GM19455 (cell line): ENCODE data around the gene ADRB2.

Experiments used
- ATAC-seq: cut with Tn5 transposase; IDR thresholded peaks from one replicate; pipeline ENCODE4 v1.9.1; 2021; ENCODE audit not compliant: unreplicated experiment

Gene ADRB2

DNA sequence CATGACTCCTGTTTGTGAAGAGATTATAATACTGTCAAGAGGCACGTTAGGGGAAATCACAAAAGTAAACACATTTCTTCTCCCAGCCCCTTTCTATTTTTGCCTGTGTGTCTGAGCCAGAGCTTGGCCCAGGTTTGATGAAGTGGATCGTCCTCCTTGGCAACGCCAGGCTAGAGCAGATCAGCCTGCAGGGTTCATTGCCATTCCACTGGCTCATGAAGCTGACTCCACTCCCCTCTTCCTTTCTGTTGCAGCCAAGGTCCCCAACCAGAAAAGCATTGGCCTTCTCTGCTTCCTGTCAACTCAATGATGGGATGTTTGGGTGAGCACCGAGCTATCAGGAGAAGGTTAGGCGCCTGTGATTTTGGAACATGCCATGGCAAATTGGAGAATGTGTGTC, 3.3 kb downstream of the ADRB2 start:
- no peak for ATAC-seq

DNA sequence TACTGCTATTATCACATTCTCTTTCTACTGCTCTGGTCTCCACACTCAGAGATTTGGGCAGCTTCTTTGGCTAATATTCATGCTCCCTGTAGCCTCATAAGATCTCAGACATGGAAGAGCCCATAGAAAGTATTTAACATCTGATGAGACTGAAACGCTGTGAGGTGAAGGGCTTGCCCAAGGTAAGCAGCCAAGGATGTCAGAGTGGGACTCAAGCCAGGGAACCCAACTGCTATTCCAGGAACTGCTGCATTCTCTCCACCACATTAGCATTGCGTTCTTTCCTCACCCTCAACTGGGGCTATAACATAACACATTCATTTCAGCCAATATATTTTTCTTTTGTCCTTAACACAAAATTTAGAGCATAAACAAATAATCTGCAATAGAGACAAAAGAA, 3.8 kb downstream of the ADRB2 start:
- ATAC-seq: no peak

DNA sequence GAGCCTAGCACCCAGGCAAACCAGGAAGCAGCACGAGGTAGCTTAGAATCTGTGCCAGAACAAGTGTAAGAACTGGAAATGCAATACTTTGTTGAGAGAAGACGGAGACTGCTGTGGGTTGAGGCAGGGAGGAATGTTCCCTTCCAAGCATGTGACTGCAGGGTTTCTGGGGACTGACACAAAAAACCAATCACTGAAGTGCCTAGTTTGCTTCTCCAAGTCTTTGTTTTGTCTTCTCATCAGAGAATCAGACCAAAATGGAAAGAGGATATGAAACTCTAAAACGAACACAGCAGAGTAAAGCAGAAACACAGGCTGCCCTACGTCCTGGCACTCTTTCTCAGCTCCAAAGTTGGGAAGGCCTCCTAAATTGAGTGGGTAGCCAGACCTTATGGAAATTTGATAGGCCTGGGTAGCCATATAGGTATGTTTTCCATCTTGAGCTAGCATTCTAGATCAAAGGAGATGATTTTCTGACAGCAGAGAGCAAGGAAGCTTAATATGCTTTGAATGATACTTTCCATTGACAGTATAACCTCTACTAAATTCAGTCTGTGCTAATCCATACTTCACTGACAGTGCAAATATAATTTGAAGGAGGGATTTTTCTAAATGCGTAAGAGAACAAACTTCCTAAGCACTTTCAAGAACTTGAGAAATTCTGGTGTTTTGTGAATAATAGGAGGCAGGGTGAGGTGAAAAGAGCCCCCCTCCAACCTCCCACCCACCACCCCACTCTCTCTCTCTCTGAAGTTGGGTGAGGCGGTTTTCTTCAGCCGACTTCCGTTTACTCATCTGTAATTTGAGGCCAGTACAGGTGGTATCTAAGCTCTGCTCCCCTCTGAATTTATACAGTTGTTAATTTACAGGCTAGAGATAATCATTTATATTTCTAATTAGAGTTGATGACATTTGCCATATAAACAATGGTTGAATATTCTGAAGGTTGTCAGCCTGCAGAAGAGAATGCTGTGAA, 5.5 kb downstream of the ADRB2 start:
- peak; percentile 86 for ATAC-seq

DNA sequence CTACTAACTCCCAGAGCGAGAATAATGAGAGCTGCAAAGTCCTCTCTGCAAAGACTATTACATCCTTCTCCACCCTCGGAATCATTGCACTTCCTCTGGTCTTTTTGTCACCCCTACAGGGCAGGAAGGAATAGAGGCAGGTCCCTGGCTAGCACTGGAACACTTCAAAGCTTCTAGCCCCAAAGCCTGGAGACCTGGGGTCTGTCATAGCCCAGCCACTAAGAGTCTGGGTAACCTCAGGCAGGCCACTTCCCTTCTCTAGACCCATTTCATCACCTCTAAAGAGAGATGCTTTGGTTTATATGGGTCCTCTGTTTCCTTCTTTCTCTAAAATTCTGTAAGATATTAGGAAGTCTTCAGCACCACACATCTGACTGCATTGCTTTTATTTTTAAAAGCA, 6.7 kb downstream of the ADRB2 start:
- no peak for ATAC-seq

DNA sequence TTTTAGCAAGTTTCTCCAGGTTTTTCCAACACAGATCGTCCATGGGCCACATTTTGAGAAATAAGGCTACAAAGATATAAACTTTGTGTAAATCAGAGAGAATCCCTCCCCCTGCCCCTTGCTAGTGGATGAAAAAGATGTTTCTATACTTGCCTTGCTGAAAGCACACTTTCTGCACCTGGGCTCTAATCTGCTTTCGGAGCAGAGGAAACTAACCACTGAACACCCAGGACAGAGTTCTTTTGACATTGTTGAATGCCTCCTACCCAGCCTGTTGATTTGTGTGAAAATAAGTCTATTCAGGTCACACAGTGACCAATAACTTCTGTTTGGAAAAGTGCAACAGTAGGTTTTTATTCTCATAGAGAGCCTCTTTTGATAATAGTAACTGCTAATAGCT, 7.5 kb downstream of the ADRB2 start:
- no peak for ATAC-seq

DNA sequence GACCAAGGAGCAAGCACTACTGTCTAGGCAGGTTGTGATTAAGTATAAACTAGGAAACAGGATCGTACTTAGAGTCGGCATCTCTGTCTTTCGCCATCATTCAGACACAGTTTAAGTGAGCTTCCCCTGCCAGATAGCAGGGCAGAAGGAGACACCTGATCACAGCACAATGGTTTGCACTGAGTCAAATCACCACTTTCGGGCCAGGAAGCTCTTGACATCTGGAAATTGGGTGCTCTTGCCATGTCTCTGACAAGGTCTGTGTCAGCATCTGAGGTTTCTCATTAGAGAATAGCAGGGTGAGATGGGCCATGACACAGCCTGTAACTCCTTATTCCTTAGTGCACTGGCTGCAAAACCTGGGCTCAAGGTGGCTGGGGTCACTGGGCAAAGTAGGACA, 8.3 kb downstream of the ADRB2 start:
- ATAC-seq: peak; percentile 55

DNA sequence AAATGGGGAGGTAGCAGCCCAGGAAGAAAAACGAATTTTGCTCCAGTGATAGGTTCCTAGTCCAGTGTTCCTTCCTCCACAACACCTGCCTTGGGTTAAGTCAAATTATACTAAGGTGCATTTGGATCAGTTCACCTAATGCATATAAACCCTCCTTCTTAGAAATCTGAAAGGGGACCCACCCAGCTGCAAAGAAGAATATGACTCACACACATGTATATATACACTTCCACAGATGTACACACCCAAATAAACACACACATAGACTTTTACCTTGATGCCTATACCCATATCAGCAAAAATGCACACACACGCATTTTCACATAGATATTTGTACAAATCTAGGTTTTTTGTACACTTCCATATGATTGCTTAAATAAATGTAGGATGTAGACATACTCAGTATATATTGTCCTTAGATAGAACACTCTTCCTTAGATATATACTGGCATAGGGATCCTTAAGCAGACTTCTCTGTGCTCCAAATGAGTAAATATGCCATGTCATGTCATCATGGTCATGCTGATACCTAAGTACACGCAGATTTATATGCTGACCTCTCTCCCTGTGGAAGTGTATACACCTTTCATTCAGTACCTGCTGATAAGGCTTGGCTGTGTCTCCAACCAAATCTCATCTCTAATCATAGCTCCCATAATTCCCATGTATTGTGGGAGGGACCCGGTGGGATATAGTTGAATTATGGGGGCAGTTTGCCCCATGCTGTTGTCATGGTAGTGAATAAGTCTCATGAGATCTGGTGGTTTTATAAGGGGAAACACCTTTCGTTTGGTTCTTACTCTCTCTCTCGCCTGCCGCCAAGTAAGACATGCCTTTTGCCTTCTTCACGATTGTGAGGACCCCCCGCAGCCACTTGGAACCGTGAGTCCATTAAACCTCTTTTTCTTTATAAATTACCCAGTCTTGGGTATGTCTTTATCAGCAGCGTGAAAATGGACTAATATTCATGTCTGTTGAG, 10.2 kb downstream of the ADRB2 start:
- no peak for ATAC-seq

DNA sequence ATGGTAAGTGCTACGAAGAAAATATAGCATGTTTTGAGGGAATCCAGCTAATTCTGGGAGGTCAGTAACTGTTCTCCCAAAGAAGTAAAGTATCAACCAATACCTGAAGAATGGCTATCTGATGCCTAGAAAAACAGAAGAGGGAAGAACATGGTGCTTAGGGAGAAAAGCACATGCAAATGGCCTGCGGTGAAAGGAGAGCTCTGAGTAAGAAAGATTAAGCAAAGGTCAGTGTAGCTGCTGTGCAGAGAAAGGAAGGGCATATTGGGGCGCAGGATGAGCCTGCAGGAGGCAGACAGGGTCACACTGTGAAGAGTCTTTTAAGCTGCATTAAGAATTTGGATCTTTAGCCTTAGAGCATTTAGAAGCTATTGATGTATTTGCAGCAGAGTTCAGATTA, 11.0 kb downstream of the ADRB2 start:
- no peak for ATAC-seq

DNA sequence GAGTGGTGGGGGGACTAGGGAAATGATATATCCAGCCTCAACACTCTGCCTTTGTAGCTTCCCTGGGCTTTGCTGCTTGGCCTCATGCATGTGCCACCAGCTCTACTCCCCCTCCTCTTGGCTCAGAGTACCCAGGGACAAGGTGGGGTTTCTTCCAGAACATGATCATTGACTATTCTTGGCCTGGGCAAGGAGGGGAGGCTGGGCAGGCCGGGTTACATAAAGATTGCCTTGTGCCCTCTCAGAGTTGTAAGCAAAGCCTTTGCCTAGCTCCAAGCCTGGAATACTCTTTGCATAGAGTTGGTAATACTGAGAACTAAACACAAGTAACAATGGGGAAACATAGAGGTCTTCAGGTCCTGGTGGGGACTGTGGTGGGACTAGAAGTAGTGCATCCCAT, 11.9 kb downstream of the ADRB2 start:
- ATAC-seq: no peak

DNA sequence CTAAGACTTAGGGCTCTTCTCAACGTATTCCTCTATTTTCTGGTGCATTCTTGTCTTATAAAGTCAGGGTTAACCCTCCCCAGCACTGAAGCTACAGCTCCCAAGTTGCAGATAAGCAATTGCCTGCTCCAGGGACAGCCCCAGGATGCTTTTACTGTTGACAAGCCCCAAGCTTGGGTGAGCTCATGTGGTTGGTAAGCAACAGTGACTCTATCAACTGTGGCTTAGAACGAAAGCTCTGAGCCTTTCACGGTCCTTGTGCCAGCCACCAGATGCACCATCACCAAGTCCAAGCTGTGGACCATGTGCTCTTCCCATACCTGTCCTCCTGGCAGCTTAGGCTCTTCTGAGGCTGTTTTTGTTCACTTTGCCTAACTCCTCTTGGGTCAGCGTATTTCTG, 13.5 kb downstream of the ADRB2 start:
- ATAC-seq: no peak

DNA sequence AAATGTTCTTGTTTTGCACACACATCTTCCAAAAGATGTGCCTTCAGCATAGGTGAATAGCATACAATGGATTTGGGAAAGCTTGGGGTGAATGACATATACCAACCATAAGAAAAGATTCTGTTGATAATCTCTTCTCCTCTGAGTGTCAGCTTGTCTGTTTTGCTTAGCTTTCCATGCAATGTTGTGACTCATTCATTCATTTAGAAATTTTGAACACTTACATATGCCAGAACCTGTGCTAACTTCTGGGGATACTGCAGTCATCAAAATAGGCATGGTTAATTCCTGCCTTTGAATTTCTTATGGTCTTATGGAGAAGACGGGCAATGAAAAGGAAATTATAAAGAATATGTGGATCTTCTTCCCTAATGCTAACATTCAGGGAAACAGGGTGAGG, 14.1 kb downstream of the ADRB2 start:
- ATAC-seq: no peak

DNA sequence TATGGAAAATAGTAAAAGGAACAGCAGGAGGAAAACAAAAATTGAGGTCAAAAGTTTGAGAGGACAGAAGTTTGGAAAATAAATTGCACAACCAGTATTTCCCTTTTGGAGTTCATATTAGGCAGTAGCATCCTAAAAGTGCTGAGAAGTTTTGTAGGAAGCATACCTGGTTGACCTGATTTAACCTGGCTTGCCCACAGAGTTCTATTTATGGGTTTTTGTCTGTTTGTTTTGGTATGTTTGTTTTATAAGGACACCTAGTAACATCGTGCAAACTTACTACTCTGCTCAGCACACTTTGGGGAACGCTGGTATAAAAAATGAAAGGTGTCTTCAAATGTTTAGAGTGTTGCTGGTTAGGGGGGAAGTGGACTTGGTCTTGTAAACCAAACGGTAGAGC, 15.1 kb downstream of the ADRB2 start:
- ATAC-seq: no peak

DNA sequence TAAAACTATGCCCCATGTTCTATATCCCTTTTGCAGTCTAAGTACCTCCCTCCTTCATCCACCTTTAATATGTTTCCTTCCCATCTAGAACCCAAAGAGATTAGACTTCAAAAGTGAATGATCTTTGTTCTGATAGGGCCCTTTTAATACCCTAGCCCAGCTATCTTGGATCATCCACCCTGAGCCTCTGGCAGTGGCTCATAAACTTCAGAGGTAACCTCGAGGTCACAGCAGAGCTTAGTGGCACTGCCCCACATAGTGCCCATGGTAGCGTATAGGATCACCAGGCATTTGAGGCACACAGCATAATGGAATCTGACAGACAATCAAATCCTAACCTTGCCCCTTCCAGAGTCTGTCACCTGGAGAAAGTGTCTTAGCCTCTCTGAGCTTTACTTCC, 15.8 kb downstream of the ADRB2 start:
- no peak for ATAC-seq

DNA sequence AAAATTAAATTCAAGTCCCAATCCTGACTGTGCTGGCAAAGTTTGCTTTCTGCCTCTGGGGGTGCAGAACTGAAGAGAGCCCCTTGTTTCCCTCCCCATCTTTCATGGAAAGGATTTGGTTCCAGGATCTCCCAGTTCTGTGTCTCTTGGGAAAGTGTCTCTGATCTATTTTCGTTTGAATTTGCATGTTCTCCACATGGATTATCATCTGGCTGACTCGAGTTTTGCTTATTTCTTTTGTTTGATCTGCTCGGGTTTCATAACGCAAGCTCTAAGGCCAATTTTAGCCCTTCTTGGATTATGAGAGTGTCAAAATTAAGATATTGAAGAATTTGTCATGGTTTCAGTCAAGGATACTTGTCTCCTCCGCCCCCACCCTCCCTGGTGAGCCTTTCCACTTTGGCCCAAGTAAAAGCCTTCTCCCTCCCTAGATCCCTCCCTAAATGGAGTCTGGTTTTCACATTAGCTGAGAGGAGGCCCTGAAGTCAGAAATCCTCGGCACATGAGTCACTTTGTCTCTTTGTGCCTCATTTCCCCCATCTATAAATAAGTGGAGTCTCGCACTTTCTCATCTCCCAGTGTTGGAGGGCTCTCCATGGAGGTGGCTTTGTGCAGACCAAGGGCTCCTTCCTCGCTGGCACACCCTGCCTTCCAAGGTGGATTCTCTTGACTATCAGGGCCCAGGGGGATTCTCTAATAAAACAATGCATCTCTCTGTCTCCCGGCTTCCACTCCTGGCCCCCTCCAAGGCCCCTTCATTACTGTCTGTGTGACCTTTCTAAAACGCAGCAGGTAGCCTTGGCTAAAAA, 17.3 kb downstream of the ADRB2 start:
- ATAC-seq: no peak

DNA sequence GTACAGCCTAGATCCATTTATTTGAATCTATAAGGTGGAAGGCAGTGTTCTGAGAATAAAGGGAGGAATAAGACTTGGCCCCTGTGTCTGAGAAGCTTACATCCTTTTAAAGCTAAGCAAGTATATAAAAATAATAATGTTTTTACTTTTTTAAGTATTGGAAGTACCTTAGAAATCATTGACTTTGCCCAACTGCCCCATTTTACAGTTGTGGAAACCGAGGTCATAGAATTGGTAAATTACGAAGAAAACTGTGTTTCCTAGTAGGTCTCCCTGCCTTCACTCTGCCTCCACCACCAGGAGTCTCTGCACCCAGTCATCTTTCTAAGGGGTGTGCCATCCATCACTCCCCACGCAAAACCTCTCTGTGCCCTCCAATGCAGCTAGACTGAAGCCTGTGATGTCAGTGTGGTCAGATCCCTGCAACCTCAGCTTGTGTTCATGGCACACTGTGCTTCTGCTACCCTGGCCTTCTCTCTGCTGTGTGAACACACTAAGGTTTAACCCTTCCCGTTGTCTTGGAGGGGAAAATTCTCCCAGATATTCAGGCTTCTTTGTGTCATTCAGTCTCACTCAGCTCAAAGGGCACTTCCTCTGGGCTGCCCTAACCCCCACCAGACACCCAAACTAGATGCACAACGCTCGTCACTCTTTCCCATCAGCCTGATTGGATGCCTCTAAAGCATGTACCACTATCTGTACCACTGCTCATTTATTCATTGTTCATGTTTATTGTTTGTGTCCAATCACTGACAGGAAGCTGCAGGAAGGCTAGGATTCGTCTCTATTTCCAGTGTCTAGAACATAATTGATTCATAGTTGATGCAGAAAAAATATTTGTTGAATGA, 18.2 kb downstream of the ADRB2 start:
- no peak for ATAC-seq

DNA sequence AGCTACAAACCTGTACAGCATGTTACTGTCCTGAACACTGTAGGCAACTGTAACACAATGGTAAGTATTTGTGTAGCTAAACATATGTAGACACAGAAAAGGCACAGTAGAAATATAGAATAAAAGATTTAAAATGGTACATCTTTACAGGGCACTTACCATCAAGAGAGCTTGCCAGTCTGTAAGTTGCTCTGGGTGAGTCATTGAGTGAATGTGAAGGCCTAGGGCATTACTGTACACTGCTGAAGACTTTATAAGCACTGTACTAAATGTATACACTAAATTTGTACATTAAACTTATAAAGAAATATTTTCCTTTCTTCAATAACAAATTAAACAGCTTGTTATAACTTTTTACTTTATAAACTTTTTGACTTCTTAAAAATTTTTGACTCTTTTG, 20.5 kb downstream of the ADRB2 start:
- no peak for ATAC-seq

DNA sequence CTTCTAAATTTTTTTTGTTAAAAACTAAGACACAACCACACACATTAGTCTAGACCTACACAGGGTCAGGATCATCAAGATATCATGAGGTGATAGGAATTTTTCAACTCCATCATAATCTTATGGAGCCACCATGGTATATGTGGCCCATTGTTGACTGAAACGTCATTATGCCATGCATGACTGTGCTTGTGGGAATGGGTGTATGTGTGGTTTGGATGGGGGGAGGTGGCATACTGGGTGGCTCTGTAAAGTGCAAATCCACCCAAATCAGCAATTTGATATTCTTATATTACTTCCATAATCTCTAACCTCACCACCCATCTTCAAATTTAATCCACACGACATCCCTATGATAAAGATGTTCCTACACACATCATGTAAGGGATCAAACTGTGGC, 21.0 kb downstream of the ADRB2 start:
- ATAC-seq: no peak

DNA sequence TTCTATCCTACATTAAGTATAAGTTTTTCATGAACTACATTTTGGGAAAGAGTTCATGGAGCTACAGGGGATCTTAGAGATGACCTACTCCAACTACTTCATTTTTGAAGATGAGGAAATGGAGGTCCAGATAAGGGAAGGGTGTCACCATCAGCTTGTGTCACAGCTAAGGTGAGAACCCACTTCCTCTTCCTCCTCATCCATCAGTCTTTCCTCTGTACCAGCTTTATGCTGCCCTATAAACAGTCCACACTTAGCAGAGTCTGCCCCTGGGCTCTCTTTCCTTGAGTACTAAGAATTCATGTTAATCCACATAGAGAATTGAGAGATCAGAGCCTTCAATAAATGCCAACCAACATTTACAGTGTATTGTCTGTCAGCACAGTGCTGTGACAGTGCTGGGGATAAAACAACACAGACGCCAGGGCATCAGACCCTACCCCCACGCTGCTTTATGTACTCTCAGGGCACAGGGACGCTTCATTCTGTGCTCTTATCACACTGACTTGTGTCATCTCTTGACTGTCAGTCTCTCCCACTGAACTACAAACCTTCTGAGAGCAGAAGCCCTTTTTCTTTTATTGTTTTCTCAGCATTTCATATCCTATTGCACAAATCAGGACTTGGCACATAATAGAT, 22.1 kb downstream of the ADRB2 start:
- no peak for ATAC-seq

DNA sequence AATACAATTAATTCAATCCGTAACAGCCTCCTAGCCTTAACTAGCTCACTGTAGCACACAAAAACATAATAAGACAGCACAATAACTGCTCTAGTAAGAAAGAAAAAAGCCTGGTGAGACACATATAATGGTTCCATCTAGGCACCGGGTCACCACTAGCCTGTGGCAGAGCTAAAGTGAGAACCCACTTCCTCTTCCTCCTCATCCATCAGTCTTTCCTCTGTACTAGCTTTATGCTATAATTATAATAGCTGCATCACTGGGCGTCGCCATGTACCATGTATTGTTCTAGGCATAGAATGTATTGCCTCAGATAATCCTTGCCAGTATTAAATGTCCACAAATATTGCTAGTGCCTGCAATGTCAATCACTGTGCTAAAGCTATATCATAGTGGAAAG, 23.1 kb downstream of the ADRB2 start:
- no peak for ATAC-seq

DNA sequence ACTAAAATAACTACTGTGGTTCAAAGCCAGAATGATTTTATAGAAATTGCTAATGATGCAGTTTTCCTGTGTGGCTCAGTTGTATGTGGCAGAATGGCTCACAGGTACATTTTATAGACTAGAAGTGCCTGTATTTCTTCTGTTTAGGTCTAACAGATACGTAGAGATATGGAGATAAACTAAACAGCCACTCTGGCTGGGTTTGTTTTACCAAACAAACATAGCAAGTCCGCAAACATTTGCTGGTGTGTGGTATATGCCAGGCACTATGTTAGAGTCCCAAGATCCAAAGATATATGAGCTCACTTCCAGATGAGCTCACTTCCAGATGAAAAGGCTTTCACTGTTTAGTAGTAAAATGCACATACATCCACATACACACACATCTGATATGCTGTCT, 24.4 kb downstream of the ADRB2 start:
- ATAC-seq: no peak
